Muscle layer of duodenum (tissue), 2 donors: ENCODE data around the gene DIP2C.
"Not testable (repeated sequence)": the region's sequence is repeated elsewhere in the genome, so short reads cannot be mapped to it uniquely, and the experiment has no call there.

ENCODE experiments used
- H3K27ac ChIP-seq: one replicate; pipeline ENCODE4 v1.7.0; 2013; ENCODE audit warnings: mild to moderate bottlenecking, low read length
- H3K27me3 ChIP-seq: one replicate; pipeline ENCODE4 v1.7.0; 2013; ENCODE audit warnings: low read depth, mild to moderate bottlenecking, control low read depth, low read length
- H3K36me3 ChIP-seq, 2 donors: one replicate each; pipeline ENCODE4 v1.7.0; 2013; ENCODE audit warnings: low read length in 2 of 2, control low read depth in 1 of 2, mild to moderate bottlenecking in 1 of 2; ENCODE audit not compliant: insufficient read depth in 2 of 2, control insufficient read depth in 1 of 2
- H3K4me1 ChIP-seq, 2 donors: one replicate each; pipeline ENCODE4 v1.7.0; 2013; ENCODE audit warnings: low read length in 2 of 2, mild to moderate bottlenecking in 2 of 2, control low read depth in 1 of 2, moderate library complexity in 1 of 2; ENCODE audit not compliant: insufficient read depth in 2 of 2, control insufficient read depth in 1 of 2
- H3K4me3 ChIP-seq, 2 donors: one replicate each; pipeline ENCODE4 v1.7.0; 2013; ENCODE audit warnings: low read length in 2 of 2, low read depth in 1 of 2, mild to moderate bottlenecking in 1 of 2
- H3K9me3 ChIP-seq, 2 donors: one replicate each; pipeline ENCODE4 v1.7.0; 2013; ENCODE audit warnings: low read length in 2 of 2, control low read depth in 1 of 2, mild to moderate bottlenecking in 1 of 2; ENCODE audit not compliant: control insufficient read depth in 1 of 2
- donor health status: healthy.

DIP2C gene

DNA sequence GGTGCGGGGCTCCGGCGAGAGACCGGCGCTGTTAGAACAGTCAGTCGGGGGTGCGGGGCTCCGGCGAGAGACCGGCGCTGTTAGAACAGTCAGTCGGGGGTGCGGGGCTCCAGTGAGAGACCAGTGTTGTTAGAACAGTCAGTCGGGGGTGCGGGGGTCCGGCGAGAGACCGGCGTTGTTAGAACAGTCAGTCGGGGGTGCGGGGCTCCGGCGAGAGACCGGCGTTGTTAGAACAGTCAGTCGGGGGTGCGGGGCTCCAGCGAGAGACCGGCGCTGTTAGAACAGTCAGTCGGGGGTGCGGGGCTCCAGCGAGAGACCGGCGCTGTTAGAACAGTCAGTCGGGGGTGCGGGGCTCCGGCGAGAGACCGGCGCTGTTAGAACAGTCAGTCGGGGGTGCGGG, 366.4 kb downstream of the DIP2C start:
- not testable (repeated sequence) for H3K27me3 ChIP-seq, H3K27ac ChIP-seq, H3K4me3 ChIP-seq, H3K4me1 ChIP-seq, H3K9me3 ChIP-seq
- H3K36me3 ChIP-seq: peaks cover 14 to 18% of the 10 kb centered on the region in 2 donors

DNA sequence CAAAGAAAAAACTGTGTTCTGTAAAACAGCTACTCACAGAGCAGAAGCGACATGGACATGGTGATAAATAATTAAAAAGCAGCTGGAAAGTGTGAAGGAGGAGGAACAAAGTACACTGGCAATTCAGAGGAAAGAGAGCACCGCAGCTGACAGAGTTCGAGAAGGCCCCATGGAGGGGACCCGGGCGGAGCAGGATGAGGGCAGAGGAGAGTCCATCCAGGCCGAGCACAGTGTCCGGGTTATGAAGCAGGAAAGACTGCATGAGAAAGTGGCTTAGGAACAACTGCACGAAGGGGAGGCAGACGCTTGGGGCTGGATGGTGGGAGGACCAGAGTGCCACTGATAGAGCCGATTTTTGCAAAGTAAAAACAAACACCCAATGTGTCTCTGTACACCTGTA, 368.7 kb downstream of the DIP2C start:
- no peak overlapping the region for H3K27ac ChIP-seq
- peaks cover 15 to 27% of the 10 kb centered on the region in 2 donors for H3K36me3 ChIP-seq
- no peaks in the 10 kb centered on the region for H3K27me3 ChIP-seq
- H3K4me1 ChIP-seq: peaks cover 0 to 6% of the 10 kb centered on the region in 2 donors
- no peaks in the 10 kb centered on the region for H3K9me3 ChIP-seq
- no peak overlapping the region for H3K4me3 ChIP-seq

DNA sequence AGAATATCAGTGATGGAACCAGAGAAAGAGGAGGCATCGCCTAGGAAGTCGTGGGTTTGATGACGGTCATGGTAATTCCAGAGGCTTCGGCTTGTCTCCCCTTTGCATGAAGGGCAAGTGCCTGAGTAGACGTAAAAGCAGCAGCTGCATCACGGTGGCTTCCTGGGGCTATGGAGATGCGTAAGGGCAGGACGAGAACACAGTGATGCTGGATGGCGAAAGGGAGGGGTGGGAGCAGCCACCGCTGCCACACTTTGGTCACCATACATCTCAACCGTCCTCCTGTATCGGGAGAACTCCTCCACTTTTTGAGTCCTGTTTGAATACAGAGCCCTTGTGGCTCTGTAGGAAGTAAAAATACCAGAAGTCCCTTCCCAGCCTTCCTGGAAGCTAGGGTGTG, 371.5 kb downstream of the DIP2C start:
- H3K27ac ChIP-seq: no peak overlapping the region

DNA sequence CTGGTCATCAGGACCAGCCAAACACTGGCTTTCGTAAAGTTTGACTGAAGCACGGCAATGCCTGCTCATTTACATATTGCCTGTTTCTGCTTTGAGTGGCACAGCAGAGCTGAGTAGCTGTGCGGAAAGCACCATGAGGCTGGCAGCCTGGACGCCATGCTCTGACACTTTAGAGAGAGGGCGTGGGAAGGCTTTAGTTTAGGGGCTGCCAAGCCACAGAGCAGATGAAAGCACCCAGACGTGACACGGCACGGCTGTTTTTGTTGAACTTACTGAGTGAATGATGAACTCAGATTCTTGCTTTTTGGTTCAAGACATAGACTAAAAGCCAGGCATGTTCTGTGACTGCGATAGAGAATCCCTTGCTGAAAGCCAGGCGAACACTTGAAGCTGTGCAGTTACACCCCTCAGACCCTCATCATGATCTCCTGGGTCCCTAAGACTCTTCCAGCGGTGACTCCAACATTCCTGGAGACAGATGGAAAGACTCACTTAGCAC, 372.1 kb downstream of the DIP2C start:
- H3K36me3 ChIP-seq: peaks cover 11 to 21% of the 10 kb centered on the region in 2 donors
- H3K27ac ChIP-seq: no peak overlapping the region
- no peak overlapping the region for H3K4me3 ChIP-seq
- H3K4me1 ChIP-seq: no peaks in the 10 kb centered on the region
- H3K27me3 ChIP-seq: no peaks in the 10 kb centered on the region
- no peaks in the 10 kb centered on the region for H3K9me3 ChIP-seq

More for the DNA sequence above, 371.5 kb downstream of the DIP2C start:
- no peaks in the 10 kb centered on the region for H3K9me3 ChIP-seq
- H3K27me3 ChIP-seq: no peaks in the 10 kb centered on the region
- H3K4me1 ChIP-seq: no peaks in the 10 kb centered on the region
- H3K4me3 ChIP-seq: no peak overlapping the region
- H3K36me3 ChIP-seq: peaks cover 11 to 21% of the 10 kb centered on the region in 2 donors

DNA sequence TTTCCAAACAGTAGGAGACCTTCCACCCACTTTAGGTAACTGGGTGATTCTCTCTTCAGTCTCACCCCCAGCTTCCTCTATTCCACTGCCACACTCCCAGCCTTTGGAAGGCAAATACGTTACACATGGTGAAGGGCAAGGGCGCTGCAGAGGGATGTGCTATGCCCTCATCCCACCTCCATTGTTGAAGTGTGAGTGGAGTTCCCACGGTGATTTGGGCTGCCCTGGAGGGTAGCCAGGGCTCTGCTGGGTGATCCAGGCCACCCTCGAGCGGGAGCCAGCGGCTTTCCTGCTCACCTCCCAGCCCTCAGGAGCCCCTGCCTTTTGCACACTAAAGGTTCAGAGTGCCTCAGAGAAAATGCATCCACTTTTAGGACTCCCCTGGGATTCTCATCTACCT, 373.1 kb downstream of the DIP2C start:
- peaks cover 17 to 21% of the 10 kb centered on the region in 2 donors for H3K36me3 ChIP-seq
- no peaks in the 10 kb centered on the region for H3K27me3 ChIP-seq
- no peaks in the 10 kb centered on the region for H3K9me3 ChIP-seq
- no peak overlapping the region for H3K27ac ChIP-seq
- no peak overlapping the region for H3K4me3 ChIP-seq
- H3K4me1 ChIP-seq: no peaks in the 10 kb centered on the region

DNA sequence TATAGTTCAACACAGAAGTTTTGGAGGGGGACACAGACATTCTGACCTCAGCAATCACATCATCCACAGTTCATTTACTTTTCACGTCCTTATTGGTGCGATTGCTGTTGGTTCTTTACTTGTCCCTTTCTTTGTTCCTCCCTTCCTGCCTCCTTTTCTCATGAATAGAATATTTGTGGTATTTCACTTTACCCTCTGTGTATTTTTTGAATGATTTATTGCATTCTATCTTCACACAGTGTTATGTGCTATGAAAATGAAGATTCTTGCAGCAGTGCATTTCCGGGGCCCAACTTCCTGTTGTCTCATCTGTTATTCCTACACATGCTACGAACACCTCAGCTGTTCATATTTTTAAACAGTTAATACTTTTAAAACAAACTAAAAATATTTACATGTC, 374.6 kb downstream of the DIP2C start:
- Histone ChIP-seq H3K36me3 (peaks cover 11 to 15% of the 10 kb centered on the region in 2 donors), H3K27ac (no peak overlapping the region), H3K9me3 (no peaks in the 10 kb centered on the region), H3K4me1 (no peaks in the 10 kb centered on the region), H3K4me3 (no peak overlapping the region), H3K27me3 (no peaks in the 10 kb centered on the region)

DNA sequence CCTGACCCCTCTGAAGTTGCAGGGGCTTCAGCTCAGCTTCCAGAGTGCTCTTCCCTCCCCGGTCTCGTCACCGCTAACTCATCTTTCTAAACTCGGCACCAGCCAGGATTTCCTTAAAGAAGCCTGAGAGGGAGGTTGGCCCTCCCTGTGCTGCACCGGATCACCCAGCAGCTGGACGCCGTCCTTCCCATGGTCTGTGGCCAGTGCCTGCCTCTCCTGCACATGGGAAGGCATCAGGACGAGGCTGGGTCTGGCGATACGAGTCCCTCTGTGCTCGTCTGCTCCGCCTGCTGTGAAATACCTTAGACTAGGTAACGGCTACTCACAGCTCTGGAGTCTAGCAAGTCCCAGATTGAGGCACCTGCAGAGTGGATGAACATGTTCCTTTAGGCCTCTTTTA, 375.1 kb downstream of the DIP2C start:
- H3K4me1 ChIP-seq: no peaks in the 10 kb centered on the region
- H3K27me3 ChIP-seq: no peaks in the 10 kb centered on the region
- no peak overlapping the region for H3K27ac ChIP-seq
- H3K4me3 ChIP-seq: no peak overlapping the region
- no peaks in the 10 kb centered on the region for H3K9me3 ChIP-seq
- peaks cover 11 to 19% of the 10 kb centered on the region in 2 donors for H3K36me3 ChIP-seq

DNA sequence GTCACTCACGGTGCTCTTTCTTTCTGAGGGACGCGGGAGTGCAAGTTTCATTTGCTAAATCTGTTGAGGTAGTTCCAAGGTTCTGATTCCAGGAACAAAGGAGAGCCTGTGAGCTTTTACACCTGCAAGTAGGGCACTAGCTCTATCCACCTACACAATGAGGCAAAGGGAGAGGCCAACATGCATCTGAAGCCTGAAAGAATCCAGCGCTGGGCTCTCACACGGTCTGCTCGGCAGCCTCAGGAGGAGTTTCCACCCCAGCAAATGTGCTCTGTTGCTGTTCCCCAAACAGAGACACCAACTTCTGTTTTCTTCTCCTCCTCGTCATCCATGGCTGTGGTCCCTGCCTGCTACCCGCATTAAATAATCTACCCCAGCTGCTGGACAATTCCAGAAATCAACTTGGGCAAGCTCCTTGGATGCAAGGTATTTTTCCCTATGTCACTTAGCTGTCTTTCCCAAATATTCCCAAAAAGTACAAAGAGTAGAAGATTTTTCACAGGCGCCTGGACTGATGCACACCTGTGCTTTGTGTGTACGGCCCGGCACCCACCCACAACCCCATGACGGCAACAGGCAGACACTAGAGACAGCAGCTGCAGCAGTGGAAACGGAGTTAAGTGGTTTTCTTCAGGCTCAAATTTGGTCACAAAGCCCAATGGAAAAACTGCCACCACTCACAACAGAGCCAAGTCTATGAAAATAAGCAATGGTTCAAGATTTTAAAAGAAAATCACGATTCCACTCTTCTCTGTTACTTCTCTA, 377.4 kb downstream of the DIP2C start:
- no peak overlapping the region for H3K27ac ChIP-seq
- no peaks in the 10 kb centered on the region for H3K27me3 ChIP-seq
- no peaks in the 10 kb centered on the region for H3K9me3 ChIP-seq
- no peaks in the 10 kb centered on the region for H3K4me1 ChIP-seq
- peaks cover 12 to 23% of the 10 kb centered on the region in 2 donors for H3K36me3 ChIP-seq
- H3K4me3 ChIP-seq: no peak overlapping the region

DNA sequence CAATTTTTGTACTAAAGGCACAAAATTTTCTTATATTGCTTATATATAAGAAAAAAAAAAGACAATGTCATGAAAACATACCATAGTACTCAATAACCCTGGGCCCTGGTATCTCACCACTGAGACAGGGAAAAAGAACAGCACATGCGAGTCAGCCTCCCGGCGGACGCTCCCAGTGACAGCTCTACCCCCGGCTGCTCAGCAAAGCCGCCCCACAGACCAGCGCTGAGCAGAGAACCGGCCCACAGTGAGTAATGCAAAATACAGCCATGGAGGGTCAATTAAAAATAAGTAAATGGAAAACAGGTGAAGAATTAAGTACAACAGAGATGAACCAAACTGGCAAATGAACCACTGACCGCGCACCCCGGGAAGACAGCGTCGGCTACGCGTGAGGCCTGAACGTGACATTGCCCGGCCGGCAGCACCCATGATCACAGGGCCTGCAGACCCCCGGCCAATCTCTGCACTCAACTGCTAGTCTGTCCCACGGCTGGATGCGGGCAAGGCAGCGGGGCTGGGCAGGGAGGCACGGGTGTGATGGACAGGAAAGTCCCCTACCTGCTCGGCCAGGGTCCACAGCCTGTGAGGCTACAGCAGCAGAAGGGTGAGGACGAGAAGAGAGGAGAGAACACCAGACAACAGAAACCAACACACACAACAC, 378.4 kb downstream of the DIP2C start:
- Histone ChIP-seq H3K4me3 (no peak overlapping the region), H3K4me1 (no peaks in the 10 kb centered on the region), H3K36me3 (peaks cover 16 to 21% of the 10 kb centered on the region in 2 donors)

DNA sequence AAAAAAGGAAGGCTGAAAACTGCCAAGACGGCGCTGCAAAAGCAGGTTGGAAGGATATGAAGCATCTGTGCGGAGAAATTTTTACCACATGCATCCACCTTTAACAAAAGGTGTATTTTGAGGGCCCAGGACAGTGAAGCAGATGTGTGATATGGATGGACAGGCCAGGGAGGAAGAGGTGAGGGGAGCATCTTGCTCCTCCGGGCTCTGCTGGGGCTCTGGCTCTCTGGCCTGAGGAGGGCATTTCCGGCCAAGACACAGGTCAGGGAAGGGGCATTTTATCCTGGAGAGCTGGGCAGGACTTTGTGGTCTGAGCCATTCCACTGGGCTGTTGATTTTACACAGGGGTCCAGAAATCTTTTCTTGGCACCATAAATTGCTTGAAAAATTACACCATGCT, 379.1 kb downstream of the DIP2C start:
- Histone ChIP-seq H3K27ac (no peak overlapping the region), H3K4me1 (no peaks in the 10 kb centered on the region), H3K4me3 (no peak overlapping the region), H3K9me3 (no peaks in the 10 kb centered on the region), H3K36me3 (peaks cover 17 to 21% of the 10 kb centered on the region in 2 donors), H3K27me3 (no peaks in the 10 kb centered on the region)

More for the DNA sequence above, 378.4 kb downstream of the DIP2C start:
- no peaks in the 10 kb centered on the region for H3K9me3 ChIP-seq
- H3K27me3 ChIP-seq: no peaks in the 10 kb centered on the region
- no peak overlapping the region for H3K27ac ChIP-seq

DNA sequence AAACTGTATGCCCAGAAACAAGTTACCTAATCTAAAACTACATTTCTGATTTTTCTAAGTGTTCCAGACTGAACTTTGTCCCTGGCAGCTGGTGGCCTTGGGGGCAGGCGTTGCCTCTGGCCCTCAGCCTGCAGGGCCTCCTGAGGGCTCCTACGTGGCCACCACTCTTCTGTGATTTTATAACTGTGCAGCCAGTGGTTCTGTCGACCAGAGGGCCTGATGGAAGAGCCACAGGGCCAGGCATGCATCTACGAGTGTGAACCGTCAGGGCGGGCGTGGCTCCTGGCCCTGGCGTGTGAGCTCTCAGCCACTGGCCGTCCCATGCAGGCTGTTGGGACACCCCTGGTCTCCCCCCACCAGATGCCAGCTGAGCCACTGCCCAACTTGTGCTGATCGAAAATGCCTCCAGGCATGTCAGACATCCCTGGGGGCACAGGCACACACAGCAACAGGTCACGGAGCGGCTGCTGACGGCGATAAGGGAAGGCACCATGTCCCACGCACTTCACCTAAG, 380.8 kb downstream of the DIP2C start:
- Histone ChIP-seq H3K27ac (no peak overlapping the region), H3K4me1 (no peaks in the 10 kb centered on the region)

More for the DNA sequence above, 380.8 kb downstream of the DIP2C start:
- Histone ChIP-seq H3K9me3 (no peaks in the 10 kb centered on the region), H3K36me3 (peaks cover 17 to 21% of the 10 kb centered on the region in 2 donors), H3K27me3 (no peaks in the 10 kb centered on the region), H3K4me3 (no peak overlapping the region)
